NB4 (cell line): ENCODE data around the gene KLC1.

Source experiments
- CTCF ChIP-seq: IDR thresholded peaks from one replicate; pipeline ENCODE4 v1.5.1; 2012; ENCODE audit warnings: low read depth, low read length
- MYC ChIP-seq: IDR thresholded peaks from 2 replicates; pipeline ENCODE4 v1.6.1; 2011; ENCODE audit warnings: low read depth, low read length
- POLR2A ChIP-seq: IDR thresholded peaks from 2 replicates; pipeline ENCODE4 v1.6.1; 2011; ENCODE audit warnings: mild to moderate bottlenecking; ENCODE audit not compliant: insufficient read length; ENCODE audit errors: extremely low read depth
- TF ChIP-seq, protein P1 (sequence below): IDR thresholded peaks from 2 replicates; pipeline ENCODE4 v1.6.1; 2011; ENCODE audit warnings: low read depth, low read length

GRCh38 chr14:103581206-103581605 is 47.8 kb upstream of the KLC1 start:
- no peak for TF ChIP-seq CTCF
- no peak for TF ChIP-seq POLR2A
- TF ChIP-seq, protein P1, sequence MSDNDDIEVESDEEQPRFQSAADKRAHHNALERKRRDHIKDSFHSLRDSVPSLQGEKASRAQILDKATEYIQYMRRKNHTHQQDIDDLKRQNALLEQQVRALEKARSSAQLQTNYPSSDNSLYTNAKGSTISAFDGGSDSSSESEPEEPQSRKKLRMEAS = no peak
- TF ChIP-seq MYC = no peak
